GM18520 (cell line): ENCODE data around the gene LPA.
"Not testable (repeated sequence)": the region's sequence is repeated elsewhere in the genome, so short reads cannot be mapped to it uniquely, and the experiment has no call there.

ENCODE experiments used
- ATAC-seq: cut with Tn5 transposase; IDR thresholded peaks from one replicate; pipeline ENCODE4 v1.9.1; 2021; ENCODE audit not compliant: unreplicated experiment

LPA gene

GRCh38 chr6:160664198-160664597, at the start of gene LPA:
Gene LPA, minus strand, starts transcription at chr6:160664275. Its CDS starts 61 bp downstream, at chr6:160664214.
- ATAC-seq = not testable (repeated sequence)

GRCh38 chr6:160708993-160709392, 44.9 kb upstream of the LPA start:
- not testable (repeated sequence) for ATAC-seq

GRCh38 chr6:160704688-160705087, 40.6 kb upstream of the LPA start:
- not testable (repeated sequence) for ATAC-seq

GRCh38 chr6:160701918-160702680, 38.0 kb upstream of the LPA start, which contains the start of gene PLG:
Gene PLG, plus strand, starts transcription at chr6:160702244. Its CDS starts 61 bp downstream, at chr6:160702305.
- ATAC-seq = not testable (repeated sequence)

GRCh38 chr6:160697826-160698225, 33.8 kb upstream of the LPA start:
- ATAC-seq = no peak

GRCh38 chr6:160696884-160697283, 32.8 kb upstream of the LPA start:
- ATAC-seq = not testable (repeated sequence)

- not testable (repeated sequence) for ATAC-seq
These were observed 31.5 kb upstream of the LPA start for GRCh38 chr6:160695622-160696021.

GRCh38 chr6:160695025-160695424, 30.9 kb upstream of the LPA start:
- ATAC-seq = not testable (repeated sequence)

GRCh38 chr6:160692369-160692959, 28.4 kb upstream of the LPA start:
- no peak for ATAC-seq

- ATAC-seq = no peak
These were observed 27.5 kb upstream of the LPA start for GRCh38 chr6:160691617-160692016.

- ATAC-seq = no peak
These were observed 26.4 kb upstream of the LPA start for GRCh38 chr6:160690458-160690857.

GRCh38 chr6:160685762-160686450, 21.8 kb upstream of the LPA start:
- no peak for ATAC-seq

- ATAC-seq = not testable (repeated sequence)
These were observed 21.2 kb upstream of the LPA start for GRCh38 chr6:160685101-160685761.

GRCh38 chr6:160679402-160679769, 15.3 kb upstream of the LPA start:
- no peak for ATAC-seq

- no peak for ATAC-seq
These were observed 14.8 kb upstream of the LPA start for GRCh38 chr6:160678744-160679401.

GRCh38 chr6:160678230-160678629, 14.2 kb upstream of the LPA start:
- ATAC-seq = no peak

GRCh38 chr6:160676418-160676817, 12.3 kb upstream of the LPA start:
- ATAC-seq = not testable (repeated sequence)

- no peak for ATAC-seq
These were observed 4.5 kb upstream of the LPA start for GRCh38 chr6:160668589-160668988.

- ATAC-seq = no peak
These were observed 3.8 kb upstream of the LPA start for GRCh38 chr6:160667639-160668481.

GRCh38 chr6:160662842-160663241, 1.2 kb downstream of the LPA start:
- ATAC-seq = no peak
